Ammon's horn (tissue), 1 donor: ENCODE results near the gene E4F1.
"Not testable (repeated sequence)": the region's sequence is repeated elsewhere in the genome, so short reads cannot be mapped to it uniquely, and the experiment has no call there.

Source experiments
- DNase-seq: peaks from one replicate; pipeline ENCODE4 v3.0.0-alpha.2; 2016; ENCODE audit warnings: low spot score

The E4F1 gene

GRCh38 chr16:2231016-2231931 is 7.9 kb downstream of the E4F1 start:
- no peak for DNase-seq

DNA sequence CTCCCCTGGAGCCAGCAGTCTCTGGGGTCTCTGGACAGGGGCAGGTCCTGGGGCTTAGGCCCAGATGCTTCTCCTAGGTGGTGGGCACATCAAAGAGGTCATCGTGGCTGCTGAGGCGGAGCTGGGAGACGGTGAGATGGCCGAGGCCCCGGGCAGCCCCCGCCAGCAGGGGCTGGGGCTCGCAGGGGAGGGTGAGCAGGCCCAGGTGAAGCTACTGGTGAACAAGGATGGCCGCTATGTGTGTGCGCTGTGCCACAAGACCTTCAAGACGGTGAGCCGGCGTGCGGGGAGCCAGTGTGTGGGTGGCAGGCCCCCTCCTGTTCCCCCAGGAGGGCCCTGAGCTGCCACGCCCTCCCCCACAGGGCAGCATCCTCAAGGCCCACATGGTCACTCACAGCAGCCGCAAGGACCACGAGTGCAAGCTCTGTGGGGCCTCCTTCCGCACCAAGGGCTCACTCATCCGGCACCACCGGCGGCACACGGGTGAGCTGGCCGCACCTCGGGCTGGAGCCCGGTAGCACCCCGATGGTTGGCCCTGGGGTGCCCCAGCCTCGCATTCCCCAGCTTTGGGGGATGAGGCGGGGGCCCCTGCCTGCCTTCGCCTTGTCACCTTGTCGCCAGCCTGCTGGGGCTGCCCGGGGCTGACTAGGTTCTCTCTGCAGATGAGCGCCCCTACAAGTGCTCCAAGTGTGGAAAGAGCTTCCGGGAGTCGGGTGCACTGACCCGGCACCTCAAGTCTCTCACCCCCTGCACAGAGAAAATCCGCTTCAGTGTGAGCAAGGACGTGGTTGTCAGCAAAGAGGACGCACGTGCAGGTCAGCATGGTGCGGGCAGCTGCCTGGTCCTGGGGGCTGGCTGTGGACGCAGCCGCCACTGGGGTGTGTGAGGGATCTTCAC is 9.0 kb downstream of the E4F1 start:
- no peak for DNase-seq

- DNase-seq: no peak
Measured at GRCh38 chr16:2233046-2233775, 9.8 kb downstream of the E4F1 start.

DNA sequence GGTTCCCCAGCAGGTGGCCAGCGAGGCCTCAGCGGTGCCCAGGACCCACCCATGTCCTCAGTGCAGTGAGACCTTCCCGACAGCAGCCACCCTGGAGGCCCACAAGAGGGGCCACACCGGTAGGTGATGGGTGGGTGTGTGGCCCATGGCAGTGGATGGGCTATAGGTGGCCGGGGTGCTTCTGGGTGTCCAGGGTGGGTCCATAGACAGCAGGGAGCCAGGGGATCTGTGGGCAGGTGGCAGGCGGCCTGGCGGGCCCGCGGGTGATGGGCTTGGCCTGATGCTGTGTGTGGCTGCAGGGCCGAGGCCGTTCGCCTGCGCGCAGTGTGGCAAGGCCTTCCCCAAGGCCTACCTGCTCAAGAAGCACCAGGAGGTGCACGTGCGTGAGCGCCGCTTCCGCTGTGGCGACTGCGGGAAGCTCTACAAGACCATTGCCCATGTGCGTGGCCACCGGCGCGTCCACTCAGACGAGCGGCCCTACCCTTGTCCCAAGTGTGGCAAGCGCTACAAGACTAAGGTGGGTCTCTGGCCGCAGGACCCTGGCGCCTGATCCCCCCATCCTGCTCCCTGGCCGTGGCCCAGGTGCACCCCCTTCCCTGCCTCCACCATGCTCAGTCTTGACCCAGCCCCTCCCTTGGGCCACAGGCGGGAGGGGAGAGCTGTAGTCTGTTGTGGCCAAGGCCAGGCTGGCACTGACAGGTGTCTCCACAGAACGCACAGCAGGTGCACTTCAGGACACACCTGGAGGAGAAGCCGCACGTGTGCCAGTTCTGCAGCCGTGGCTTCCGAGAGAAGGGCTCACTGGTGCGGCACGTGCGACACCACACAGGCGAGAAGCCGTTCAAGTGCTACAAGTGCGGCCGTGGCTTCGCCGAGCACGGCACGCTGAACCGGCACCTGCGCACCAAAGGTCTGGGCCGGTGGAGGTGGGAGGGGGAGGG is 10.8 kb downstream of the E4F1 start:
- DNase-seq: no peak

GRCh38 chr16:2234813-2235170 is 11.4 kb downstream of the E4F1 start:
- no peak for DNase-seq

DNA sequence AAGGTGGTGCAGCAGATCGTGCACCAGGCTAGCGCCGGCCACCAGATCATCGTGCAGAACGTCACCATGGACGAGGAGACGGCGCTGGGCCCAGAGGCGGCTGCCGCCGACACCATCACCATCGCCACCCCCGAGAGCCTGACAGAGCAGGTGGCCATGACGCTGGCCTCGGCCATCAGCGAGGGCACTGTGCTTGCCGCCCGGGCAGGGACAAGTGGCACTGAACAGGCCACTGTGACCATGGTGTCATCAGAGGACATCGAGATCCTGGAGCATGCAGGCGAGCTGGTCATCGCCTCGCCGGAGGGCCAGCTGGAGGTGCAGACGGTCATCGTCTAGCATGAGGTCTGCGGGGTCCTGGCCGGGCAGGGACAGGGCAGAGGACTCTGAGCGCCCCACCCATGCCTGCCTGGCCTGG is 11.9 kb downstream of the E4F1 start:
- no peak for DNase-seq

- DNase-seq: no peak
Measured at GRCh38 chr16:2235695-2236336, 12.4 kb downstream of the E4F1 start.

DNA sequence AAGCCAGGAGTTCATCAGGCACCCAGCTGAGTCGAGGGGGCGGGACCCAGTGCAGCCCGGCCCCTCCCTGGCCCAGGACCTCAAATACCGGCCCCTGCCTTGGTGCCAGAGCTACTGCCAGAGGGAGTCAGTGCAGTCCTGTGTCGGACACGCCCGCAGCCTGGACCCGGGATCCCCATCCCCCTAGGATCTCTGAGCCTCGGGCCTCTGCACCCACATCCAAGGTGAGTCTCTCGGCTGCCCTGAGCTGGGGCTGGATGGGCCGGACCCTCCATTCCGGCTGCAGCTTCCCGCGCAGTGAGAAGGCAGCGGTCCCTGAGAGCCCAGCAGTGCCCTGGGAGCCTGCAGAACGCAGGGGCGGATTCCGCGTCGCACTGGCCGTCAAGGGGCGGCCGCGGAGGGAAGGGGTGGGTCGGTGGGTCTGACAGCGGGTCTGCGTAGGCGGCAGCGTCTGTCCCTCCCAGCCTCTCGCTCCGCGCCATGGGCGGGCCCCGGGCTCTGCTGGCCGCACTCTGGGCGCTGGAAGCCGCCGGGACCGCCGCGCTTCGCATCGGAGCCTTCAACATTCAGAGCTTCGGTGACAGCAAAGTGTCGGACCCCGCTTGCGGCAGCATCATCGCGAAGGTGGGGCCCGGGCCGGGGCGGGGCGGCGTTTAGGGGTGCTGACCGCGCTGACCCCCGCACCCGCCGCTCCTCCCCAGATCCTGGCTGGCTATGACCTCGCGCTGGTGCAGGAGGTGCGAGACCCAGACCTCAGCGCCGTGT is 13.1 kb downstream of the E4F1 start, which contains the start of gene DNASE1L2:
Gene DNASE1L2 (plus strand): TSS at position 108 of the 765 bp plus-strand sequence. CDS start 373 bp downstream, at position 481.
- no peak for DNase-seq

DNA sequence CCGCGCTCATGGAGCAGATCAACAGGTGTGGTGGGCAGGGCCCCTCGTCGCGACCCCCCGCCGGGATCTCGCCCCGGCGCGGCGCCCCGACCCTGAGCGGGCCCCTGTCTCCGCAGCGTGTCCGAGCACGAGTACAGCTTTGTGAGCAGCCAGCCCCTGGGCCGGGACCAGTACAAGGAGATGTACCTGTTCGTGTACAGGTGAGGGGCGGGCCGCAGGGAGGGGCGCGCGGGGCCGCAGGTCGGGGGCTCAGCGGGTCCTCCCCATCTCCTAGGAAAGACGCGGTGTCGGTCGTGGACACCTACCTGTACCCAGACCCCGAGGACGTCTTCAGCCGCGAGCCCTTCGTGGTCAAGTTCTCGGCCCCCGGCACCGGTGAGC is 13.7 kb downstream of the E4F1 start:
- DNase-seq: no peak

DNA sequence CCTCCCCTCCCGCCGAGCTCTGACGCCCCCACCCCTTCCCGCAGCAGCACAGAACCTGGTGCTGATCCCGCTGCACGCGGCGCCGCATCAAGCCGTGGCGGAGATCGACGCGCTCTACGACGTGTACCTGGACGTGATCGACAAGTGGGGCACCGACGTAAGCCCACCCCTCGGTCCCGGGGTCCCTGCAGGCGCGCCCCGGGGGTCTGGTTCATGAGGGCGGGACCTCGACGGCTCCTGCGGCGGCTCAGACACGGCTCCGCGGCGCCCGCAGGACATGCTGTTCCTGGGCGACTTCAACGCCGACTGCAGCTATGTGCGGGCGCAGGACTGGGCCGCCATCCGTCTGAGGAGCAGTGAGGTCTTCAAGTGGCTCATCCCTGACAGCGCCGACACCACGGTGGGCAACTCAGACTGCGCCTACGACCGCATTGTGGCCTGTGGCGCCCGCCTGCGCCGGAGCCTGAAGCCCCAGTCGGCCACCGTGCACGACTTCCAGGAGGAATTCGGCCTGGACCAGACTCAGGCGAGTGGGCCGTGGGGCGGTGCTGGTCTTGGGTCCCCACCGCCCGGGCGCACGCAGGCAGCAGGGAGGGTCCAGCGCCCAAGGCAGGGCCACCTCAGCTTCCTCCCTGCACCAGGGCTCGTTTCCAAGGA is 14.2 kb downstream of the E4F1 start:
- DNase-seq: no peak

- no peak for DNase-seq
Measured at GRCh38 chr16:2238150-2238837, 14.9 kb downstream of the E4F1 start.

DNA sequence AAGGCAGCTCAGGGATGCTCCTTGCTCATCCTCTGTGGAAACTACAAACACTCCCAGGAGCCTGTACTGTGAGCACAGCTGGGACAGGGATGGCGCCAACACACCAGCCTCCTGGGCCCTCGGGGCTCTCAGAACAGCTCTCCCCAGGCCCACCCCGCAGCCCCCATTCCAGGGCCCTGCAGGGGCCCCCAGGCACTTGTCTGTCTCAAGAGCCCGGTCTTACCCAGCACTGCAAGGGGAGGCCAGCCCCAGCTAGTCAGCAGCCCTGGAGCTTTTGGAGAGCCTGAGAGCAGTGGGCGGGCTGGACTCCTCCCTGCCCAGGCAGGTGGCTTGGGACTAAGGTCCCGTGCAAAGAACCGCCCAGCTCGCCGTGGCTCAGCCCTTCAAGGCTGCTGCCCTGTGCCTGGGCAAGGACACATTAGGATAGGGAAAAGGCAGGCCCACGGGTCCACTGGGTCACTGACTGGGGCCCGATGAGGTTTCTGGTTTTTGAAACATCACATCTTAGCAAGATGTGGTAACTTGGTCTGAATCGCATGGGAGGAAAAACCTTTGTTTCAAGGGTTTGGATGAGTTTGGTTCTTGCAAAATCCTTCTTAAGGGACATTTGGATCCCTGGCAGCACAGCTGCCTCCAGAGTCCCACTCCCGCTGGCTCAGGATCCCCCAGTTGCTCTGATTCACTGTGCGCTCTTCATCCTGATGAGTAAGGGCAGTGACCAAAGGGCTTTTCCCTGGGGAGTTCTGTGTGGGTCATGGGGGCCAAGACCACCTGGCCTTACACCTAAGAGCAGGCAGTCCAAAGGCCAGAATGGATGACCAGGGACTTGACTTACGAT is 15.7 kb downstream of the E4F1 start:
- no peak for DNase-seq

DNA sequence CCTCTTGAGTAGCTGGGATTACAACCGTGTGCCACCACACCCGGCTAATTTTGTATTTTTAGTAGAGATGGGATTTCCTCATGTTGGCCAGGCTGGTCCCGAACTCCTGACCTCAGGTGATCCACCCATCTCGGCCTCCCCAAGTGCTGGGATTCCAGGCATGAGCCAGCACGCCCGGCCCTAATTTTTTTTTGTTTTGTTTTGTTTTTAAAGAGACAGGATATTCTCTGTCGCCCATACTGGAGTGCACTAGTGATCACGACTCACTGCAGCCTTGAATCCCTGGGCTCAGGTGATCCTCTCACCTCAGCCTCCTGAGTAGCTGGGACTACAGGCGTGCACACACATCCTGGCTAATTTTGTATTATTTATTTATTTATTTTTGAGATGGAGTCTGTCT is 16.9 kb downstream of the E4F1 start:
- not testable (repeated sequence) for DNase-seq

DNA sequence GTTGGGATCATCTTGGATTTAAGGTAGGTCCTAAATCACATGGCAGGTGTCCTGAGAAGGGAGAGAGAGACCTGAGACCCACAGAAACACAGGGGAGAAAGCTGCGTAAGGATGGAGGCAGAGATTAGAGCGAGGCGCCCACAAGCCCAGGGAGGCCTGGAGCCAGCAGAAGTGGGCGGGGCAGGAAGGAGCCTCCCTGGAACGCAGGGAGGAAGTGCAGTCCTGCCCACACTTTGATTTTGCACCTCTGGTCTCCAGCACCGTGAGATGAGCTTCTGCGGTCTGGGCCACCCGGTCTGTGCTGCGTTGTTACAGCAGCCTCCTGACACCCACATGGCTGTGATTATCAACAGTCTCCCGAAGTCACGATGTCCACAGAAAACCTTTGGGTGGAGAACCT is 19.2 kb downstream of the E4F1 start:
- DNase-seq: no peak

GRCh38 chr16:2243031-2243528 is 19.7 kb downstream of the E4F1 start:
- DNase-seq: no peak

DNA sequence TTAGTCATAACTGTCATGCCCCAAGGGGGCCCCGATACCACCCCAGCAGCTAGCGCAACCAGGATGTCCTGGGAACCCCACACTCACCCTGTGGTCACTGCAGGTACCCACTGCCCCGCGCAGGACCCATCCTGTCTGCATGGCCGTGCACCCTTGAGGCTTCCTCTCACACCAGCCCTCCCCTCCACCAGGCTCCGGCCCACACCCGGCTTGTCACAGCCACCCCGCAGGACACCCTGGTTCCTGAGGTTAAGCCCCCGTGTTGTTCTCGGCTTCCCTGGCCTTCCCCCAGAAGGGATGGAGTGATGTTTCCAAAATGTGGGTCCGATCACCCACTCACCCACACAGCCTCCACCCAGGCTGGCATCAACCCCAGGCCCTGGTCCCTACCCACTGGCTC is 20.4 kb downstream of the E4F1 start:
- DNase-seq: no peak

DNA sequence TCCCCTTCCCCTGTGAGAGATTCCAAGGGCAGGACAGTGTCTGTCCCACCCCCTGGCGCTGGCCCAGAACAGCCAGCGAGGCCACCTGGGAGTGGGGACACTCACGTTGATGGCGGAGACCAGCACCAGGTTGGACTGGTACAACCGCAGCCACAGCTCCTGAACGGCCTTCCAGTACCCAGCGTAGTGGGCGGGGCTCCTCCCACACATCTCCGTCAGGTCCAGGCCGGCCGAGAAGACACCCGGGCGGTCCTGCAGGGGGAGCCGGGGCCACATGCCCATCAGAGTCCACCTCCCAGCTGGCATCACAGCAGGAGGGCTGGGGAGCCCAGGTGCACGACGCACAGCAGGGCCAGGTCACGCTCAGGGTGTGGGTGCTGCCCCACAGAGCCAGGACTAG is 20.9 kb downstream of the E4F1 start:
- no peak for DNase-seq
